Ascending aorta (tissue), 2 donors: Measurements from ENCODE around the gene ENPP3. TPM values are rescaled to one million over a fixed set of nuclear protein-coding genes. Genes with fewer than 3 reads are reported as not detected.

ENCODE experiments used
- DNase-seq, 2 donors: peaks; one replicate each; pipeline ENCODE4 v3.0.0-alpha.2; 2019; ENCODE audit warnings: low spot score in 2 of 2
- H3K27ac ChIP-seq, 2 donors: fragments of 200-600 bp; sonication (generic); one replicate each; pipeline ENCODE4 v1.5.1; 2016 to 2017; ENCODE audit warnings: mild to moderate bottlenecking in 1 of 2
- H3K27me3 ChIP-seq: fragments of 200-600 bp; sonication (generic); one replicate; pipeline ENCODE4 v1.5.1; 2017
- H3K36me3 ChIP-seq, 2 donors: fragments of 200-600 bp; sonication (generic); one replicate each; pipeline ENCODE4 v1.5.1; 2016
- H3K4me1 ChIP-seq, 2 donors: fragments of 200-600 bp; sonication (generic); one replicate each; pipeline ENCODE4 v1.5.1; 2016 to 2017; ENCODE audit warnings: mild to moderate bottlenecking in 1 of 2
- H3K4me3 ChIP-seq, 2 donors: fragments of 200-600 bp; sonication (generic); one replicate each; pipeline ENCODE4 v1.5.1; 2016 to 2017; ENCODE audit warnings: mild to moderate bottlenecking in 1 of 2
- H3K9me3 ChIP-seq, 2 donors: fragments of 200-600 bp; sonication (generic); one replicate each; pipeline ENCODE4 v1.5.1; 2016
- CTCF ChIP-seq, 3 experiments: fragments of 200-600 bp in 2 of 3; fragments of 450-650 bp in 1 of 3; sonication (generic) in 2 of 3; IDR thresholded peaks; one replicate each; pipeline ENCODE4 v1.5.1; 2016 to 2019; ENCODE audit warnings: antibody characterized with exemption in 3 of 3, mild to moderate bottlenecking in 1 of 3, moderate library complexity in 1 of 3
- intact Hi-C: fragments of 100-400 bp; cut with DNase I; formaldehyde crosslinking; loops from one replicate; pipeline ENCODE4 v1.15.1; 2023
- total RNA-seq: library from RNA; depleted of rRNA; stranded (reverse); fragments of >200 nt; gene quantifications from one replicate; pipeline ENCODE4 v1.1.0, GENCODE V29; 2016

ENPP3 gene
- total RNA-seq, 1 donor from 2014 or later, result not detected

- Histone ChIP-seq H3K4me1 (peaks cover 4 to 10% of the 10 kb centered on the region in 2 donors), H3K36me3 (no peaks in the 10 kb centered on the region), H3K9me3 (no peaks in the 10 kb centered on the region), H3K4me3 (no peak overlapping the region), H3K27ac (no peak overlapping the region), H3K27me3 (no peaks in the 10 kb centered on the region)
- DNase-seq, result no peak
- TF ChIP-seq CTCF (IDR thresholded peaks at IDR 0.05), result no peak
- intact Hi-C loops, result loop anchor here (5.0 kb wide), 1 partner anchor 127 kb away; no protein-coding TSS in a partner anchor
Measured at GRCh38 chr6:131780600-131780999, 143.5 kb downstream of the ENPP3 start.

DNA sequence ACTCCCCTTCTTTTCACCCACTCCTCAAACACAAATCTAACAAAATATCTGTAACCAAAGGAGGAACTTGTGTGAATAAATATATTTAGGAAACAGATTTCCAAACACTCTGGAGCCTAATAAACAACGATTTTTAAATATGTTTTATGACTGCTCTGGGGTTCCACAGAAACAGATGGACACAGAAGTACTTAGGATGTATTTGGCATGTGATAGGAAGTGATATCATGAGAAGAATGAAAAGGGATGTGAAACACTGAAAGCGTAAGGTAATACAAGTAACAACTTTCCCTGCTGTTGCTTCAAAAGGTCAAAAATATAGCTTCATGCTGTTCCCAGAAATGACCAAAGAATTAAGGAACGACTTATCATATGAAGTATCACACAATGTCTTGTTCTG lies 144.6 kb downstream of the ENPP3 start:
- Histone ChIP-seq H3K9me3 (no peaks in the 10 kb centered on the region), H3K4me1 (peaks cover 4 to 10% of the 10 kb centered on the region in 2 donors), H3K4me3 (no peak overlapping the region), H3K27me3 (no peaks in the 10 kb centered on the region), H3K27ac (no peak overlapping the region), H3K36me3 (no peaks in the 10 kb centered on the region)
- no peak for DNase-seq
- intact Hi-C loops, result loop anchor here (5.0 kb wide), 1 partner anchor 126 kb away; no protein-coding TSS in a partner anchor
- no peak for TF ChIP-seq CTCF (IDR thresholded peaks at IDR 0.05)

GRCh38 chr6:131782764-131783163 lies 145.7 kb downstream of the ENPP3 start:
- no peak for DNase-seq
- Histone ChIP-seq H3K4me1 (peaks cover 2 to 8% of the 10 kb centered on the region in 2 donors), H3K27me3 (no peaks in the 10 kb centered on the region), H3K9me3 (no peaks in the 10 kb centered on the region), H3K27ac (no peak overlapping the region), H3K36me3 (no peaks in the 10 kb centered on the region), H3K4me3 (no peak overlapping the region)
- intact Hi-C loops, result loop anchor here (5.0 kb wide), 1 partner anchor 125 kb away; no protein-coding TSS in a partner anchor
- TF ChIP-seq CTCF (IDR thresholded peaks at IDR 0.05), result no peak

DNA sequence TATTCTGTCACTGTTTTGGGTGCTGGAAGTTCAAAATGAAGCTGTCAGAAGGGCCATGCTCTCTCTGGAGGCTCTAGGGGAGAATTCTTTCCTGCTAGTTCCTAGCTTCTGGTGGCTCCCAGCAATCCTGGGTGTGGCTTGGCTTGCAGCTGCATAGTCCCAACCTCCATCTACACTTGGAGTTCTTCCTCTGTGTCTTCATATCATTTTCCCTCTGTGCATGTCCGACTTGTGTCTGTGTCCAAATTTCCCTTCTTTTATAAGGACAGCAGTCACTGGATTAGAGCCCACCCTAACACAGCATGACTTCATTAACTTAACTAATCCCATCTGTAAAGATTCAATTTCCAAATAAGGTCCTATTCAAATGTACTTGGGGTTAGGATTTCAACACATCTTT lies 147.5 kb downstream of the ENPP3 start:
- Histone ChIP-seq H3K27me3 (no peaks in the 10 kb centered on the region), H3K4me3 (no peak overlapping the region), H3K36me3 (no peaks in the 10 kb centered on the region), H3K9me3 (no peaks in the 10 kb centered on the region), H3K27ac (no peak overlapping the region), H3K4me1 (peaks cover 0 to 5% of the 10 kb centered on the region in 2 donors)
- intact Hi-C loops, result loop anchor here (5.0 kb wide), 1 partner anchor 123 kb away; no protein-coding TSS in a partner anchor
- TF ChIP-seq CTCF (IDR thresholded peaks at IDR 0.05), result no peak
- DNase-seq, result no peak

- Histone ChIP-seq H3K27ac (no peak overlapping the region), H3K36me3 (no peaks in the 10 kb centered on the region), H3K9me3 (no peaks in the 10 kb centered on the region), H3K27me3 (no peaks in the 10 kb centered on the region), H3K4me1 (peaks cover 0 to 5% of the 10 kb centered on the region in 2 donors), H3K4me3 (no peak overlapping the region)
- intact Hi-C loops, result loop anchor here (5.0 kb wide), 2 partner anchors 35 to 90 kb away; no protein-coding TSS in a partner anchor
- DNase-seq, result no peak
- TF ChIP-seq CTCF (IDR thresholded peaks at IDR 0.05), result no peak
Measured at GRCh38 chr6:131787079-131787478, 150.0 kb downstream of the ENPP3 start.
